GM12872 (cell line): ENCODE data around the gene EN1.

Experiments
- TF ChIP-seq, protein P1 (sequence below): IDR thresholded peaks from 3 replicates; pipeline ENCODE4 v1.5.1; 2011; ENCODE audit warnings: low read depth, mild to moderate bottlenecking, low read length, moderate library complexity; ENCODE audit not compliant: insufficient read depth

EN1 gene

DNA sequence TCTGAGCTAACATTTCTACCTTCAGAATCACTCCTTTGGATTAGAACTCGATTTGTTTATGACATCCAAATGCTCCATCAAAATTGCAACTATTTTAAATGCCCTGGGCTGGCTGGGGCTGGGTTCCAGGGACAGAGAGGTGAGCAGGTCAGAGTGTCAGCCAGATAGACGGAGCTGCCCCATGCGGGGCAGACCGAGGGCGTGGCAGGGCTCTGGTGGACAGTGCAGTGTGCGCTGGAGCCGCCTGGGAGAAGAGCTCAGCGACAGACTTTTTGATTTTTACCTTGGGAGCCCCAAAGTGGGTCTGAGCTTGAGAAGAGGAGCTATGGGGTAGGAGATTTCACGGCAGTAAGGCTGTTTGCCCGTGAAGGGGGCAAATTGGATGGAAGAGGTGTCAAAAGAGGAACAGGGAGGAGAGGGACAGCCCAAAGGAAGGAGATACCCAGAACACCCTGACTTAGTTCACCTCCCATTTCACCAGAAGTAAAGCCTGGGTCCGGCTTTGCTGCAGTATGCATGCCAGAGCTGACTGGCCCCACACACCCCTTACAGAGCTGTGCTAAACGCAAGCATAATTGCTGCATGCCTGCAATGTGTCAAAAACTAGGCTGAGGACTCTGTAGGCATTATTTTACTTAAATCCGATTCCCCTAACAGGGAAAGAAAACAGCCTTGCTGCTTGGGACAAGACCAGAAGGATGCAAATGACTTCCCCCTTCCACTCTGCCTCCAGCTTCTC is 33.7 kb downstream of the EN1 start:
- TF ChIP-seq, protein P1, sequence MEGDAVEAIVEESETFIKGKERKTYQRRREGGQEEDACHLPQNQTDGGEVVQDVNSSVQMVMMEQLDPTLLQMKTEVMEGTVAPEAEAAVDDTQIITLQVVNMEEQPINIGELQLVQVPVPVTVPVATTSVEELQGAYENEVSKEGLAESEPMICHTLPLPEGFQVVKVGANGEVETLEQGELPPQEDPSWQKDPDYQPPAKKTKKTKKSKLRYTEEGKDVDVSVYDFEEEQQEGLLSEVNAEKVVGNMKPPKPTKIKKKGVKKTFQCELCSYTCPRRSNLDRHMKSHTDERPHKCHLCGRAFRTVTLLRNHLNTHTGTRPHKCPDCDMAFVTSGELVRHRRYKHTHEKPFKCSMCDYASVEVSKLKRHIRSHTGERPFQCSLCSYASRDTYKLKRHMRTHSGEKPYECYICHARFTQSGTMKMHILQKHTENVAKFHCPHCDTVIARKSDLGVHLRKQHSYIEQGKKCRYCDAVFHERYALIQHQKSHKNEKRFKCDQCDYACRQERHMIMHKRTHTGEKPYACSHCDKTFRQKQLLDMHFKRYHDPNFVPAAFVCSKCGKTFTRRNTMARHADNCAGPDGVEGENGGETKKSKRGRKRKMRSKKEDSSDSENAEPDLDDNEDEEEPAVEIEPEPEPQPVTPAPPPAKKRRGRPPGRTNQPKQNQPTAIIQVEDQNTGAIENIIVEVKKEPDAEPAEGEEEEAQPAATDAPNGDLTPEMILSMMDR, result no peak

DNA sequence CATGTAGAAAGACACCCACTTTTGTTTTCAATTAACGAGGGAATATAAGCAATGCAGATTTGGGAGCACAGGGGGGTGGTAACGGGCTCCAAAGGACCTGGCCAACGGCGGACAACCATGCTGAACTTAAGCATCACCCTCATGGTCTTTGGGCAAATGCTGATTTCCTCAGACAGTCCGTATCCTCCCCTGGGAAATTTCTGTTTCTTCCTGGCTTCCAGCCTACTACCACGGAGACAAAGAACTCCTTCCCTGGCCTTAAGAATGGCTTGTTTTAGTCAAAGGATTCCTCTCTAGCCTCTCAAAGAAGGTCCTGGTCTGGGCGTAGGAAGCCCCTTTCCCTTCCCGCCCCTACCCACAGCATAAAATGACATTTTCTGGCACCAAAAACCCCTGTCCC is 34.3 kb downstream of the EN1 start:
- TF ChIP-seq, protein P1, result no peak

DNA sequence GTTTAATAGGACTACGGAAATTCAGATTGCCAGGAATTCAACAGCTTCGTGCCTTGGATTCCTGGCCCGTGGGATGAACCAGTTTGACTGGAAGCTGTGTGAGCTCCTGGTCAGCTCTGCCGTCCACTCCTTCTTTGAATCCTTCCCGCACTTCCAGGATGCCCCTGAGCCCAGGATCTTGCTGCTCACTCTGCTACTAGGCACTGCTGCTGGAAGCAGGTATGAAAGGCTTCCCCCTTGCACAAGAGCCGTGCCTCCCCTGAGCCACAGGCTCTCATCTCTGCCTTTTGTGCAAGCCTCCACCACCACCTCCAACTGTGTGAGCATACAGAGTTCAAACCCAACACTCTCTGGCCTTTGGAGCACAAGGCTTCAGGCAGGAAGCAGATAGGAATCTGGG is 34.9 kb downstream of the EN1 start:
- TF ChIP-seq, protein P1, result no peak

DNA sequence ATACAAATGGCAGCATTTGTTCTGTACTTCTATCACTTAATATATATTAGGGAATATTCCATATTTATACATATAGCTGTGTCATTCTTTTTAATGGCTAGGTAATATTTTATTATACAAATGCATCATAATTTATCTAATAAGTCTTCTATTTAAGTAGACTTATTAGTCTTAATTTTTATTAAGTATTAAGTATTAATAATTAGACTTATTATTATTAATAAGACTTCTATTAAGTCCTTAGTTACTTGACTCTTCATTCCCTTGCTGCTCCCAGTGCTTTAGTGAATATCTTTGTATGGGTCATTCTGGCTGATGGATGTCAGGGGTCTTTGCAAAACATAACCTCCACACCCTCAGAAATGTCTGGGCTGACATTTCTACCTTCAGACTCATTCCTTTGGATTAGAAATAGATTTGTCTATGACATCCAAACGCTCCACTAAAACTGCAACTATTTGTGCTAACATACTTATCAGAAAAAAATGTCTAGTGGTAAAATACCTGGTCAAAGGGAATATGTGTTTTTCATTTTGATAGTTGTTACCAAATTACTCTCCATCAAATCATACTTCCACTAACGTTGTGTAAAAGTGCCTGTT is 35.8 kb downstream of the EN1 start:
- TF ChIP-seq, protein P1, result no peak

DNA sequence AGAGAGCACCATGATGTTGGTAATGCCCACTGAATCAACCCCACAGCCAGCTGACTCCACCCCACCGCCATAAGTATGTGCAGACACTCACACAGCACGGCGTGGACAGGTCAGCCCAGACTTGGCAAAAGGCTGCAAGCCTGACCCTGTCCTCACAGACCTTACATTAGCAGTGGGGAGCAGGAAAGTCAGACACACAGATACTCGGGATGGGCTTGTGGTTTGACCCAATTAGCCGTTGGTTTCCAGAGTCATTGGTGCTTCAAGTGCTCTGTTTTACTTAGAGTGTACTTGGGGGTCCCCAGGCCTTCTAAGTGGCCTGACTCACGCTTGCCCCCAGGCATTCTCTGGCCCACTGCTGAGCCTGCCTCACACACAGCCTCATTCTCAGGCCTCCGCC is 36.7 kb downstream of the EN1 start:
- TF ChIP-seq, protein P1, result no peak

DNA sequence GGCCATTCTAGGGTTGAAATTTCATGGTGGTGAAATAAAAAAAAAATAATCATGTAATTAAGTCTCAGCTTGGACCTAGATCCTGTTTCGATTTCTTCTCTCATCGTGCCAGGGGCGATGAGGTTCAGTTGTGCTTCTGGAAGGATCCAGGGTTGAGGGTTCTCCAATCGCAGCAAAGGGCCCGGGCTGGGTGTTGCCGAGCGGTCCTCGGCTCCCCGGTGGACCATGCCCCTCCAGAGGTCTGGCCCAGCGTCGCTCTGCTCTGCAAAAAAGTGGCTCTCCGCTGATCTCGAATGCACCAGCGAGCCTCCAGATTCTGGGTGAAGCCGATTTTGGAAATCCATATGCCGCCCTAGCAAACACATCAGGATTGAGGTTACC is 39.0 kb downstream of the EN1 start:
- TF ChIP-seq, protein P1, result no peak

DNA sequence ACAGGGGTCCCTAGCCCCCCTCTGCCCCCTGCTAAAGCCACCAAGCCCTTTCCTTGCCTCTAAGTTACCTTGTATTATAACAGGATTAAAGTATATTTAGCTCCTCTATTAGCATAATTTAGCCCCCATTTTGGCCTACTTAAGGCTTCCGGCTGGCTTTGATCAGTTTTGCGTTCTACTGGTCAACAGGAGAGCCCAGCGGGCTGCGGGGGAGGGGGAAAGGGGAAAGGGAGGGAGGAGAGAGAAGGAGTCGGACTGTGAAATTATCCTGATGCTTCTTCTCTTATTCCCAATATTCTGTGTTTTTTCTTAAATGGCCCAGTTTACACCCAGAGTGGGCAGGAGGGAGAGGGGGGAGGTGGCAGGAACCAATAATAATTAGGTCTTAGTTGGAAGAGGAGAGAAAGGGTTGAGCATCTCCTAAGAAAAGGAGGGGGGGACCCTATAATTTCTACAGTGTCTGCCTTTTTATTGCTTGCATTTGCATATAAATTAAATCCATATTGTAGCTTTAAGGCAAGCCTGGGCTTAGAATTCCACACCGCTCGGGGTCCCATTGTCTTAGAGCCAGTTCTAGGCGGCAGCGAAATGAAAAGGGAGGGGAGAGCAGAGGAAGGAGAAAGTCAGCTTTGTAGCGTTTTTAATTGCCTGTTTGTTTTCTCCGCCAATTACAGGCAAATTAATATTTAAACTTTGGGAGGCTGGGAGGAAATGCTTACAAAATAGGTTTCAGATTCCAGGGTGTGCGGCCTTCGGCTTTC is 39.6 kb downstream of the EN1 start:
- TF ChIP-seq, protein P1, result no peak
